Right kidney (tissue), 1 donor: Measurements from ENCODE around the gene USP46.

ENCODE experiments used
- DNase-seq: peaks from one replicate; pipeline ENCODE4 v3.0.0-alpha.2; 2016

The USP46 gene

GRCh38 chr4:52575406-52575805 is 83.7 kb downstream of the USP46 start:
- DNase-seq, result no peak

- no peak for DNase-seq
These were observed 85.1 kb downstream of the USP46 start for GRCh38 chr4:52574036-52574435.

GRCh38 chr4:52573551-52573950 is 85.5 kb downstream of the USP46 start:
- no peak for DNase-seq

- no peak for DNase-seq
These were observed 86.1 kb downstream of the USP46 start for GRCh38 chr4:52572936-52573485.

GRCh38 chr4:52568351-52568750 is 90.8 kb downstream of the USP46 start:
- no peak for DNase-seq

DNA sequence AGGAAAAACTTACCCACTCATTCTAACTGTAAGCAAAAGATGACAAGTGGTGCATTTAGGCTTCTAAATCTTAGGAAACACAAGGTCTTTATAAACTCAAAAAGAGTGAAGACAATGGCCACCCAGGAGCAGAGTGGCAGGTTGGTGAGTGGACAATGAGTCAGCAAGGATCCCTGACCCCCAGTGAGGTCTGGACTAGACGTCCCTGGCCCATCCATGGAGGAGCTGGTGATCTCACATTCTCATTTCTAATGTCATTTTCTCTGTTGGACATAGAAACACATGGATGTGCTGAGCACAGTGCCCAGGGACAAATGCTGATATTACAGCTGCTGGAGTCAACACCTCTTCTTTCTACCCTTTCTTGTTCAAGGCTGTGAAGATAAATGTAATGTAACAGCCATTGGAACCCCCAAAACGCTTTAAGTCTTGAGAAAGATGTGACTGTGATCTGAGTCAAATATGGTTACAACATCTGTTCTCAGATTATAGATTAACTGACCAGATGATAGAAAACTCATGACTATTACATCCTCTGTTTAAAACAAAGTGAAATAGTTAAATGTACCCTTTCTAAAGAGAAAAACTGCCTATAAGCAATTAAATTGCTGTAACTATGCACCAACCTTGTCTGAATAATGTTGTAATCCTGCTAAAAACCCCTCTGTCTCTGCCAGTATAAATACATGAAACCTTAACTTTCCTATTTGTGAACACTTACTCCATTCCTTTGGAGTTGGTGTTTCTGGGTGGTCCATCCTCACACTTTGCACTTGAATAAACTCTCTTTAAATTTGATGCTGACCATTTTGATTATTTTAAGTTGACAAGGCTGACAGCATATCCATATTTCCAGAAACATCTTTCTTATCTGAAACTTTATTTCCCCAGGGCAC is 92.7 kb downstream of the USP46 start:
- DNase-seq, result no peak

DNA sequence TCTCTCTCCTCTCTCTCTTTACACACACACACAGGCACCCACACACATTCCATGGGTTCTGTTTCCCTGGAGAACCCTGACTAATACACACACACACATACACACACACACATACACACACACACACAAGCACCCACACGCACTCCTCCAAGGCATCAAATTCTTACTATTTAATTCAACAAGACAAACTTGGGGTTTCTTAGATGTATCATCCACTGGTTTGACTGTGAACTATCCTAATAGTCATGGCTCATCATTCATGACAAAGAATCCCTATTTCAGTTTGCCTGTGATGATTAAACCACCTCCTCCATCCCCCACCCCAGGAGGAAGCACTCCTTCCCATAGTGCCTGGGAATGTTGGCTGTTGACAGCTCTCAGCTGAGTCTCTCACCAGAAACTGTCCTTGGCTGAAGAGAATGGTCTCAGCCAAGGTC is 98.2 kb downstream of the USP46 start:
- DNase-seq, result no peak

- DNase-seq, result no peak
These were observed 103.8 kb downstream of the USP46 start for GRCh38 chr4:52555356-52555716.

DNA sequence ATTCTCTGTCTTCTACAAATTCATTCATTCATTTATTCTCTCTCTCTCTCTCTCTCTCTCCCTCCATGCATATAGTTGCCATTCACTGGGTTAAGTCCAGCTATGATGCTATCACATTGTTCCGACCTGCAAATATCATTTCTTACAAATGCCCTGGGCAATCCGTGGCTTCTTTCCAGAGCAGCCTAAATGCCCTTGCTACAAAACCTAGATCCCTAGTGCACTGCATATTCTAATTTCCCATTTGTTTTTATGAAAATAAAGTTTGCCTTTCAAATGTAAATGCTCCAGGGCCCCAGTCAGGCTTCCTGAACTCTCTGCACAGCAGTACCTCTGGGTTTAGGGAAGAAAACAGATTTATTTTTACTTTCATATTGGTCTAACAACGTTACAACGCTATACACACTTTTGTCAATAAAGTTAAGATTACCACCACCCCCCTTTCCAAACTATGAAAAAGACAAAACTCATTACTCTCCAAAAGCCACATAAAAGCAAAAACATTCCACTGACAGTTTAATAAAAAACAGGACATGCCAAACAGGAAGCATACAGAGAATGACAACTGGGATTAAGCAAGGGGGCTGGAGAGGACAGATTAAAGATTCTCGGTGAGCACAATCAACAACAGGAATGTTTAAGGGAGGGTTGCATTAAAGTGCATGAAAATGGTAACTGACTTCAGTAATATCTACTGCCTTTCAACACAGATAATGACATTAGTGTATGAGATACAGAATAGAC is 104.3 kb downstream of the USP46 start:
- no peak for DNase-seq

DNA sequence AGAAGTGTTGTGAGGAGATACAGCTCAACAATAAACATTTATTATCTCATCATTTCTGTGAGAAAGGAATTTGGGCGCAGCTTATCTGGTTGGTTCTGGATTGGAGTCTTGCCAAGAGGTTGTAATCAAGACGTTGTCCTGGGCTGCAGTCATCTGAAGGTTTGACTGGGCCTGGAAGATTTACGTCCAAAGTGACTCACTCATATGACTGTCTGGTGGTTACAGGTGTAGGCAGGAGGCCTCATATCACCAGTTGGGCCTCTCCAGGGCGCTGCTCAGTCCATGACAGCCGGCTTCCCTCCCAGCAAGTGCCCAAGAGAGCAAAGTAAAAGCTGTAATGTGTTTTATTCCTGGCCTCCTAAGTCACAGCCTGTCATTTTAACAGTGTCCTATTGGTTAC is 106.3 kb downstream of the USP46 start:
- no peak for DNase-seq

GRCh38 chr4:52551487-52551886 is 107.6 kb downstream of the USP46 start:
- DNase-seq, result no peak

DNA sequence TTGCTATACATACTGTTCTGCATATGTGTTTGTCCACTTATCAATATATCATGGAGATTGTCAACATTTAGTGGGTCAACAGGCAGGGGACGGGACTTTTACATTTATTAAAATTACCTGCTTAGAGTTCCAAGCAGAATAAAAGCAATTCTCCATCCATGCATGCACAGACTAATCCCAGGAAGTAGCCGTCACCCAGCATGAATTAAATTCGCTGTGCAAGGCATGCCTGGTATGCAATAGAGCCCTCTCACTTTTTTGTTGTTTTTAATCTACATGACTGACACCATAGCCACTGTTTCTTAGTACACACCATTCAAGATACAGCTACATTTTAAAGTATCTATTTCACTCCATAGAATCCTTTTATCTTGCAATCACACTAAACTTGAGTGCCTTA is 108.9 kb downstream of the USP46 start:
- DNase-seq, result no peak

- DNase-seq, result no peak
These were observed 110.1 kb downstream of the USP46 start for GRCh38 chr4:52548818-52549570.

DNA sequence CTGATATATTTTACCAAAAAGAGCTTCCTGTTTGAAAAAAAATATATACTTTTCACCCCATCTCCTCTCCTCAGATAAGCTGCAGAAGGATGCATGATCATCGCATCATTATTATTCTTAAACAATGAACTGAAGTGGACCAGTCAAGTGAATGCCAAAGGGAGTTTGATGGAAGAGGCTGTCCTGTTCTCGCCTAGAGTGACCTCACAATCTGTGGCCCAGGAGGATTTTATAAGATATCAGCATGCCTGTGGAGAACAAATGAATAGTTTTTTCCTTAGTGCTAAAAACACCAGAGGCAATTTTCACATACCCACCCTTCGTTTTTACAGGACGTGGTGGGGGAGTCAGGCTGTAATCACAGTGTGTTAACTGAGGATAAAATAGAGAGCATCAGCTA is 112.7 kb downstream of the USP46 start:
- no peak for DNase-seq

DNA sequence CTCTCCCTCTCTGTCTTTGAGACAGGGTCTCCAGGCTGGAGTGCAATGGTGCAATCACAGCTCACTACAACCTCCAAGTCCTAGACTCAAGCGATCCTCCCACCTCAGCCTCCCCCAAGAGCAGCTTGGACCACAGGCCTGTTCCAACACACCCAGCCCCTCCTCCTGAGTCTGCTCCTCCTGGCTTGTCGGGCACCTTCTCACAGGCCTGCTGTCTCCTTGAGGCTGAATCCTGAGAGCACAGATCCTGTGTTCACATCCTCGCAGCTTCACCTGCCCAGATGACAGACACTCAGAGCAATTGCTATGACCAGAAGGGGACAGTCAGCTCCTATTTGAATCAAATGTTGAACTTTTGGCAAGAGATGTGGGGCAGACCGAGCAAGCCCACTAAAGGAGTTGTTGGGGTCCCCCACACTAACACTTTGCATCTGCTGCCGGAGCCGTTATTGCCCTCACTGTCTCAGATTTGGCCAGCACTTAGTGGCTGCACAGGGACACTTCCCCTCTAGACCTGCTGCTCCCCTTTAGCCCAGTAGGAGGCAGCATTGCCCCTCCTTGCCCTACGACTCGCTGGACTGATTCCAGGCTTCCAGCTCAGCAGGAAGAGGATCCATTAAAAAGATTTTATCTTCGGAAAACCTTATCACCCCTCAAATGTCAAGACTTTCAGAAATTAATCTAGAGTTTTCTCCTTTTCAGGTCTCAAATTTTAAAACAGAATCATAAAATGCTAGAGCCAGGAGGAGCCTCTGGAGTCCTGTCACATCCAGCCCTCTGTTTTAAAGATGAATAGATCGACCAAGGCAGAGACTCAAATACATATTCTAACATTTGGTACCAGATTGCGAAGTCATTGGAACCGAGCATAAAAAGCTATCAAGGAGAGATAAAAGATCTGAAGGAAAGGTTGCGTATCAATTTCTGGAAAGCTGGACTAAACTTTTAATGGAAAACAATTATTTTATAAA is 113.7 kb downstream of the USP46 start:
- peak; percentile 69 for DNase-seq
